HG02623 (cell line): ENCODE measurements around the gene MBIP.
"Not testable (repeated sequence)": the region's sequence is repeated elsewhere in the genome, so short reads cannot be mapped to it uniquely, and the experiment has no call there.

Experiments used
- ATAC-seq: cut with Tn5 transposase; IDR thresholded peaks from one replicate; pipeline ENCODE4 v1.9.1; 2021; ENCODE audit warnings: moderate library complexity; ENCODE audit not compliant: unreplicated experiment

MBIP gene

GRCh38 chr14:36320200-36320896 is at the start of gene MBIP:
Gene MBIP (minus strand): TSS chr14:36320637. CDS start chr14:36320588, 49 bp downstream.
- peak; percentile 97 for ATAC-seq

- no peak for ATAC-seq
Observed at GRCh38 chr14:36367985-36368774, 47.7 kb upstream of the MBIP start.

DNA sequence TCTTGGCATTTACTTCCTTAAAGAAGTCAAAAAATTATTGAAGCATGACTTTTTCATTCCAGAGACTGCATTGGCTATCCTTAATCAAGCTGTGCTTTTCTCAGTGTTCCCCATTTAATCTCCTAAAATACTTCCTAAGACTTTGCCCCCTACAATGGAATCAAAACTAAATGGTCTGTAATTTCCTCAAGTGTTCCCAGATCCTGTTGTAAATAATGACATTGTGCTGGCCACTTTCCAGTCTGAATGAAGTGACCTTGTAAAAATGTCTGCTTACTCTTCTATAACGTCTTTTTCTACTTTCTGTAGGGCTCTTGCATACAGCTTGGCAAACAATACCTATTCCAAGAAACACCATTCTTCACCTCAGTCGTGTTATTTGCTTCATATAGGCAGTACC is 45.3 kb upstream of the MBIP start:
- no peak for ATAC-seq

GRCh38 chr14:36363704-36364103 is 43.3 kb upstream of the MBIP start:
- ATAC-seq, result no peak

GRCh38 chr14:36362648-36363047 is 42.2 kb upstream of the MBIP start:
- ATAC-seq, result no peak

- ATAC-seq, result no peak
Observed at GRCh38 chr14:36361210-36361853, 40.9 kb upstream of the MBIP start.

GRCh38 chr14:36356862-36357261 is 36.4 kb upstream of the MBIP start:
- no peak for ATAC-seq

- no peak for ATAC-seq
Observed at GRCh38 chr14:36346052-36346451, 25.6 kb upstream of the MBIP start.

DNA sequence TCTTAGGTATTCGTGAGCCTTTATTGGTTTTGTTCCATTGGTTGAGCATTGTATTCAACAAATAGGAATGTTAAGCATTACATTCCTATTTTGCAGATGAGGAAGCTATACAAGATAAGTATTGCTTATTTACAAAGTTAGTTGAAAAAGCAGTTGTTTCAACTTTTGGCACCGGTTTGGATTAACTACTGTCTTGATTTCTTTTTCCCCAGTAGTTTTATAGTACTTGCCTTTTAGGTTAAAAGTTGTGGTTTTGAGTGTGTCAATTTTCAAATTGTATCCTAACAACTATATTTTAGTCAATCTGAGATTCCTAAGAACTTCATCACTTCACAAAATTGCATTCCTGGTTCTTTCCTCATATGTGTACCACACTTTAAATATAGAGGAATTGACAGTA is 23.8 kb upstream of the MBIP start:
- ATAC-seq, result no peak

DNA sequence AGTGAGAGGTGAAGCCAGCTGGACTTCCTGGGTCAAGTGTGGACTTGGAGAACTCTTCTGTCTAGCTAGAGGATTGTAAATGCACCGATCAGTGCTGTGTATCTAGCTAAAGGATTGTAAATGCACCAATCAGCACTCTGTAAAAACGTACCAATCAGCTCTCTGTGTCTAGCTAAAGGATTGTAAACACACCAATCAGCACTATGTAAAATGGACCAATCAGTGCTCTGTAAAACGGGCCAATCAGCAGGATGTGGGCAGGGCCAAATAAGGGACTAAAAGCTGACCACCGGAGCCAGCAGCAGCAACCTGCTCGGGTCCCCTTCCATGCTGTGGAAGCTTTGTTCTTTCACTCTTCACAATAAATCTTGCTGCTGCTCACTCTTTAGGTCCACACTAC is 21.4 kb upstream of the MBIP start:
- not testable (repeated sequence) for ATAC-seq

DNA sequence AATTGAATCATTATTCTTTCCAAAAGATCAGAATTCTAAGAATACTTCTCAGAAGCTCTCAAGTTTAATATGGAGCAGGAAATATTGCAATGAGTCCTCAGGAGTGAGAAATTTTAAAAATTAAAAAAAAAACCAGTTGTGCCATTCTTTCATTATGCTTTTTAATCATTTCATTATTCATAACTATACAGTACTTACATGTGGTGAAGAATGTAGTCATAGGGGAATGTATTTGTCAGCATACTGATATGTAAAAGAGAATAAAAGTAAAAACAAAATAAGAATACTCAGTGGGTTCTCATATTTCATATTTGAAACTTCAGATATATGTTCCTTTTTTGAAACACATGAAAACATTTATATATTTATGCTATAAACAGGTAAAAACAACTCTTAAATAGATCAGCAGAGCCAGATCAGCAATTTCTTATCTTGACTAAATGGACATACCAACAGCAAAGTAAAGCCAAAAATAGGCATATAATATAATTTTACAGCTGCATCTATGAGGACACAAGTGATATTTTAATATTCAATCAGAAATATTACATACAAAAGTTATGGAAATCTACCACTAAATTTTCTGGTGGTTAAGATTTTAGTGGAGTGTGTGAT is 19.9 kb upstream of the MBIP start:
- ATAC-seq, result no peak

GRCh38 chr14:36339816-36340215 is 19.4 kb upstream of the MBIP start:
- ATAC-seq, result no peak

- no peak for ATAC-seq
Observed at GRCh38 chr14:36333119-36333518, 12.7 kb upstream of the MBIP start.

GRCh38 chr14:36327573-36327972 is 7.1 kb upstream of the MBIP start:
- not testable (repeated sequence) for ATAC-seq

GRCh38 chr14:36325853-36326252 is 5.4 kb upstream of the MBIP start:
- no peak for ATAC-seq

DNA sequence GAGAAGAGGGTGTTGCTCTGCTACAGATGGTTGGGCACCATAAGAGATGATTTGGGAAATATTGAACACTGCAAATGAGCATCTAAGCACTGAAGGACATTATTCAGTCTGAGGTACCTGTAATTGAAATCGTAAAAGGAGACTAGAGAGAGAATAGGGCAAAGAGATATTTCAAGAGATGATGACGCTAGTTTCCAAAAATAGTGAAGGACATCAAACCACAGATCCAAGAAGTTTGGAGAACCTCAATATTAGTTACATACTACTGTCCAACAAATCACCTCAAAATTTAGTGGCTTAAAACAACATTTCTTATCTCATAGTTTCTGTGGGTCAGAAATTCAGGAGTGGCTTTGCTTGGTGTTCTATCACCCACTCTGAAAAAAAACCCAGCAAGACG is 4.5 kb upstream of the MBIP start:
- ATAC-seq, result no peak

GRCh38 chr14:36320897-36321381 is 502 bp upstream of the MBIP start:
- ATAC-seq, result peak; percentile 19

- ATAC-seq, result no peak
Observed at GRCh38 chr14:36319899-36320199, 588 bp downstream of the MBIP start.

DNA sequence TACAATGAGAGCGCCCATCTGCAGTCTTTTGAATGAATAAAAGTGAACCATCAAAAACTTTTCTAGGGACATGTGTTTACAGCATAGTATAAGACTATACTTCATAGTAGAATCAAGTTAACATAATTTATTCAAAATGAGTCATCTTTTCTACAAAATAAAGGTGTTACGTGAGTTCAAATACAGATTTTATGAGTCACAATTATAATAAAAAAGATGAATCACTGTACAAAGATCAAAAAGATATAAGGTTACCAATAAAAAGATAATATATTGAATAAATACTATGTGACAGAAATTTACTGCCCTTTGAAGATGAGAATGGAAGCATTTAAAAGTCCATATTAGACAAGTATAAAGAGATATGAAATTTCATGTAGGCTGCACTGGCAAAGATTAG is 2.8 kb downstream of the MBIP start:
- no peak for ATAC-seq

DNA sequence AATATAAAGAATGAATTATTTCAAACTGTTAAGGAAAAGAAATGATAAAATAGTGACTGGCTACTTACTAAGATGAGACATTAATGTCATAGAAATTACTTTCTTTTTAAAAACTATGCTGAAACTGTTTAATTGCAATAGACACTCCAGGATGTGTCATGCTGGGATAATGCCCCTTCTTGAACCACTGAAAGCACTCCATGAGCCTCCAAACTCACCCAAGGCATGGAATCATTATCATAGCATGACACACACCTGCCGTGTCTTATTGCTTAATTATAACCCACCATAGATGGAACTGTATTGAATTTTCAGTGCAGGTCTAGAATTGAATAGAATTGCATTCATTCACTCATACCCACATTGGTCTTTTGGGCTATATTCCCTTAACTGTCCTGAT is 4.3 kb downstream of the MBIP start:
- no peak for ATAC-seq

DNA sequence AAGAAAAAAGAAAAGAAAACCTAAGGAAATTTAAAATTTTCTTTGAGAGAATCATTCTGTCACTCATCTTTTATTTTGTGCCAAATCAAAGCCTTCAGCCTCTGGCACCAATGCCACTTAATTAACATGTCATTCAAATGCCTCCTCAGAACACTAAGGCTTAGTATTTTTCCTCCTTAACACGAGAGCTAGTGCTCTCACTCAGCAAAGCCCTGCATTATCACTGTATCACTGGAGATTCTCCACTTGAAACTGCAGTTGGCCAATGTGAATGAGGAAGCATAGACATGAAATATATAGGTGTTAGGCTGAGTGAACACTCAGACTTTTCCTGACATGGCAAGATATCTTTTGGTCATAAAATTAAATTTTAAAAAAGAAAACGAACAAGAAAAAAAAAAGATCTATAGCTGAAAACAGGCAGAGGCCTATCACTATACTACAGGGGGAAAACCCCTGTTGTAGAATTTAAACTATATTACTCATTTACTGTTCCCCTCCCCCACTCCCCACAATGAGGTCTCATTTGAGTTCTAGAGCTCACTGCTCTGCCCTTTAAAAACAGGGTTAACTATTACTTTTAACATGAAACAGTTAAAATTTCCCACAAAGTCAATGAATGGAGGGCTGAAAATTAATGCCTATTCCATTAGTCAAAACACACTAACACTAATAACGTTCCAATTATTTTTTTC is 5.1 kb downstream of the MBIP start:
- ATAC-seq, result peak; percentile 59
